Skeletal muscle satellite cell (primary cell): Measurements from ENCODE around the gene KRI1.
A peak's percentile ranks its signal among the peaks of the same experiment; 100 is the strongest.
"Not testable (repeated sequence)": the region's sequence is repeated elsewhere in the genome, so short reads cannot be mapped to it uniquely, and the experiment has no call there.

Experiments used
- H3K27me3 ChIP-seq: 2 replicates; pipeline ENCODE4 v1.7.0; 2013; ENCODE audit warnings: low read length; ENCODE audit not compliant: control insufficient read depth, insufficient read depth
- H3K36me3 ChIP-seq: 2 replicates; pipeline ENCODE4 v1.7.0; 2013; ENCODE audit warnings: mild to moderate bottlenecking, control low read depth, low read length; ENCODE audit not compliant: insufficient read depth
- H3K4me1 ChIP-seq: 2 replicates; pipeline ENCODE4 v1.7.0; 2013; ENCODE audit warnings: low read length; ENCODE audit not compliant: control insufficient read depth, insufficient read depth
- H3K4me2 ChIP-seq: 2 replicates; pipeline ENCODE4 v1.7.0; 2013; ENCODE audit warnings: mild to moderate bottlenecking, low read length
- H3K4me3 ChIP-seq: 2 replicates; pipeline ENCODE4 v1.7.0; 2013; ENCODE audit warnings: low read length
- H3K9ac ChIP-seq: 2 replicates; pipeline ENCODE4 v1.7.0; 2013; ENCODE audit warnings: mild to moderate bottlenecking, low read depth, low read length, moderate library complexity
- H3K9me3 ChIP-seq: replicated peaks from 2 replicates; pipeline ENCODE4 v1.7.0; 2013; ENCODE audit warnings: mild to moderate bottlenecking, control low read depth, low read length

The KRI1 gene

GRCh38 chr19:10593148-10593547 lies 27.3 kb upstream of the KRI1 start:
- H3K9ac ChIP-seq: no peak overlapping the region
- H3K4me1 ChIP-seq: no peaks in the 10 kb centered on the region
- no peak overlapping the region for H3K4me2 ChIP-seq
- H3K9me3 ChIP-seq: no peaks in the 10 kb centered on the region
- no peaks in the 10 kb centered on the region for H3K36me3 ChIP-seq
- no peak overlapping the region for H3K4me3 ChIP-seq
- peaks cover 5% of the 10 kb centered on the region for H3K27me3 ChIP-seq

DNA sequence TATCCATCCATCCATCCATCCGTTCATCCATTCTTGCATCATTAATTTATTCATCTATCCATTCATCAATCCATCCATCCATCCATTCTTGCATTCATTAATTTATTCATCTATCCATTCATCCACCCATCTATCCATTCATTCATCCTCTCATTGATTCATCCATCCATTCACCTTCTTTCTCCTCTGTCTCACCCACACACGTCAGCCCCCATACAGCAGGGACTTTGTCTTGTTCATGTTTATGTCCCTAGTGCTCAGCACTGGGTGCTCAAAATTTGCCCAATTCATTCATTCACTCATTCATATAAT lies 22.0 kb upstream of the KRI1 start:
- H3K9ac ChIP-seq: no peak overlapping the region
- H3K4me2 ChIP-seq: no peak overlapping the region
- peaks cover 29% of the 10 kb centered on the region for H3K27me3 ChIP-seq
- no peak overlapping the region for H3K4me3 ChIP-seq
- no peaks in the 10 kb centered on the region for H3K4me1 ChIP-seq
- no peaks in the 10 kb centered on the region for H3K9me3 ChIP-seq
- H3K36me3 ChIP-seq: no peaks in the 10 kb centered on the region

DNA sequence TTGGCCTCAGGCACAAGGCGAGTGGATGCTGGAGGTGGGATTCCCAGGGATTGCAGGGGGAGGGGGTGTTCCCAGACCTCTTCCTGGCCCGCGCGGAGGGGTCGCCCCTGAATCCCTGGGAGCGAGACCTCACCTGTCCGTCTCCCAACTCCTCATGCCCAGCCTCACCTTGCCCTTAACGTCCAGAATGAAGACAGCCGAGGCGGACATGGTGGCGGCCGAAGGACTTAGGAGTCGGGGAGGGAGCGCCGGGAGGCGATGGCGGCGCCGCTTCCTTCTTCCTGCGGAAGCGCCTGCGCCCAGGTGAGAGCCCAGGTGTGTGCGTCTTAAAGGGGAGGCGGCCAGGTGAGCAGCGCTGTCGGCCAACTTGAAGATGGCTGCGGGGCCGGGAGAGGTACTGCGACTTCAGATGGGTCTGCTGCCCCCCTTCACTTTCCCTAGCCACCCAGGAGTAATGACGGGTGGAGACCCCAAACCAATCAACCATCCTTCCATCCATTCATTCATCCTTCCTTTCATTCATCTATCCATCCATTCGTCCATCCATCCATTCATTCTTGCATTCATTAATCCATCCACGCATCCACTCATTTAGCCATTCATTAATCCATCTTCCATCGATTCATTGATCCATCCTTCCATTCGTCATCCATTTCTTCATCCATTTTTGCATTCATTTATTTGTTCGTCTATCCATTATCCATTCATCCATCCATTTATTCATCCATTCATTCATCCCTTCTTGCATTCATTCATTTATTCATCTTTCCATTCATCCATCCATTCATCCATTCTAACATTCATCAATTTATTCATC lies 21.4 kb upstream of the KRI1 start, which contains the start of gene AP1M2:
TSS of gene AP1M2 (minus strand) at position 291 of the 817 bp plus-strand sequence. CDS start at position 210, 81 bp downstream.
- Histone ChIP-seq H3K9ac (no peak within 1 kb of the TSS), H3K9me3 (no peaks in the 10 kb centered on the region), H3K4me1 (no peaks in the 10 kb centered on the region), H3K4me3 (no peak within 1 kb of the TSS), H3K27me3 (peaks cover 29% of the 10 kb centered on the region), H3K4me2 (no peak within 1 kb of the TSS), H3K36me3 (no peaks in the 10 kb centered on the region)

DNA sequence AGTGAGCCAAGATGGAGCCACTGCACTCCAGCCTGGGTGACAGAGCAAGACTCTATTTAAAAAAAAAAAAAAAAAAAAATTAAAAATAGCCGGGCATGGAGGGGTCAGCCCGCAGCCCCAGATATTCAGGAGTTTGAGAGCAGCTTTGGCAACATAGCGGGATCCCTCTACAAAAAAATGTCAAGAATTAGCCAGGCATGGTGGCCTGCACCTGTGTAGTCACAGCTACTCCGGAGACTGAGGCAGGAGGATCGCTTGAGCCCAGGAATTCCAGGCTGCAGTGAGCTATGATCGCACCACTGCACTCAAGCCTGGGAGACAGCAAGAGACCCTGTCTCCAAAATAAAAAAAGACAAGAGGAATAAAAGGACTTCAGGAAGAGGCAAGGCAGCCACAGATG lies 20.6 kb upstream of the KRI1 start:
- Histone ChIP-seq H3K27me3 (peaks cover 29% of the 10 kb centered on the region), H3K36me3 (no peaks in the 10 kb centered on the region), H3K9me3 (no peaks in the 10 kb centered on the region), H3K4me3 (no peak overlapping the region), H3K4me2 (no peak overlapping the region), H3K4me1 (no peaks in the 10 kb centered on the region), H3K9ac (no peak overlapping the region)

DNA sequence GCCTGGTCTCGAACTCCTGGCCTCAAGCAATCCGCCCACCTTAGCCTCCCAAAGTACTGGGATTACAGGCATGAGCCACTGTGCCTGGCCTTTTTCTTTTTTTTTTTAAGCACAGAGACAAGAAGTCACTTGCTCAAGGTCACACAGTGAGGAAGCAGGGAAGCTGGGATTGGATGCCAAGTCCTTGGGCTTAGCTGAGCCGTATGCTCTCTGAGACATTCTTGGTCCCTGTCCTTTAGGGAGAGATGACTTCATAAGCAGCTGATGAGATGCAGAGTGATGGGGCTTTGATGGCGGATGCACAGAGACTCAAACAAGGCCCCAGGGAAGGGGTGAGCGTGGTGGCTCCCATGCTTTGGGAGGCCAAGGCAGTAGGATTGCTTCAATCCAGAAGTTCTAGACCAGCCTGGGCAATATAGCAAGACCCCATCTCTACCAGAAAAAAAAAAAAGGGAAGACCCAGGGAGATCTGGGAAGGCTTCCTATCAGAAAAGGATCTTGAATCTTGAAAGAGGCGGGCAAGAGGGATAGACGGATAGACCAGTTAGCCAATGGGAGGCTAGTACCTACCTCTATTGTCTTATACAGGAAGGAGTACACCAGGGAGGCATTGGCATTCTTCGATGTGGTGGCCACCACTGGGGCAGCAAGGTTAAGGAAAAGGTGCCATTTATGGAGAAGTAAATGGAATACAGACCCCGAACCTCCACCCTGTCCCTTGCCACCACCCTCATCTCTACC lies 17.4 kb upstream of the KRI1 start:
- Histone ChIP-seq H3K9ac (no peak overlapping the region), H3K4me3 (no peak overlapping the region), H3K27me3 (peaks cover 27% of the 10 kb centered on the region), H3K4me1 (peaks cover 3% of the 10 kb centered on the region), H3K4me2 (no peak overlapping the region), H3K9me3 (no peaks in the 10 kb centered on the region), H3K36me3 (no peaks in the 10 kb centered on the region)

GRCh38 chr19:10582091-10582490 lies 16.3 kb upstream of the KRI1 start:
- Histone ChIP-seq H3K4me2 (no peak overlapping the region), H3K4me1 (peaks cover 7% of the 10 kb centered on the region), H3K9ac (no peak overlapping the region), H3K4me3 (no peak overlapping the region), H3K36me3 (no peaks in the 10 kb centered on the region), H3K9me3 (no peaks in the 10 kb centered on the region), H3K27me3 (peaks cover 18% of the 10 kb centered on the region)

- no peaks in the 10 kb centered on the region for H3K36me3 ChIP-seq
- no peak overlapping the region for H3K9ac ChIP-seq
- H3K4me1 ChIP-seq: peaks cover 11% of the 10 kb centered on the region
- H3K27me3 ChIP-seq: peaks cover 10% of the 10 kb centered on the region
- no peaks in the 10 kb centered on the region for H3K9me3 ChIP-seq
- peak overlapping the region; percentile 57 for H3K4me3 ChIP-seq
- H3K4me2 ChIP-seq: peak overlapping the region; percentile 75
These were observed 15.3 kb upstream of the KRI1 start for GRCh38 chr19:10580979-10581631.

DNA sequence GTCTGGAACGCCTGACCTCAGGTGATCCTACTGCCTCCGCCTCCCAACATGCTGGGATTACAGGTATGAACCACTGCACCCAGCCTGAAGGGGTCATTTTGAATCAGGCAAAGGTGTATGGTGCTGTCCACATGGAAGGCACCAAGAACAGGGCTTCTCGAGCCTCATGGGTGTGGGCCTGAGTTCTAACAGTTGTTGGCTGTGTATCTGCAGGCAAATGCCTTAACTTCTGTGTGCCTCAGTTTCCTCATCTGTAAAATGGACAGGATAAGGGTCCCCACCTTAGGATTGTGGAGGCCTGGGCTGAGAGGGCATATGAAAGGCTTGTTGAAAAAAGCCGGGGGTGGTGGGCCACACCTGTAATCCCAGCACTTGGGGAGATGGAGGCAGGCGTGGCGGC lies 12.1 kb upstream of the KRI1 start:
- Histone ChIP-seq H3K9me3 (no peaks in the 10 kb centered on the region), H3K4me2 (no peak overlapping the region), H3K27me3 (no peaks in the 10 kb centered on the region), H3K9ac (no peak overlapping the region), H3K4me3 (no peak overlapping the region), H3K36me3 (no peaks in the 10 kb centered on the region), H3K4me1 (peaks cover 11% of the 10 kb centered on the region)

GRCh38 chr19:10575011-10575716 lies 9.4 kb upstream of the KRI1 start:
- peaks cover 8% of the 10 kb centered on the region for H3K4me1 ChIP-seq
- no peak overlapping the region for H3K4me2 ChIP-seq
- H3K36me3 ChIP-seq: no peaks in the 10 kb centered on the region
- no peak overlapping the region for H3K4me3 ChIP-seq
- no peaks in the 10 kb centered on the region for H3K27me3 ChIP-seq
- H3K9ac ChIP-seq: no peak overlapping the region
- no peaks in the 10 kb centered on the region for H3K9me3 ChIP-seq

DNA sequence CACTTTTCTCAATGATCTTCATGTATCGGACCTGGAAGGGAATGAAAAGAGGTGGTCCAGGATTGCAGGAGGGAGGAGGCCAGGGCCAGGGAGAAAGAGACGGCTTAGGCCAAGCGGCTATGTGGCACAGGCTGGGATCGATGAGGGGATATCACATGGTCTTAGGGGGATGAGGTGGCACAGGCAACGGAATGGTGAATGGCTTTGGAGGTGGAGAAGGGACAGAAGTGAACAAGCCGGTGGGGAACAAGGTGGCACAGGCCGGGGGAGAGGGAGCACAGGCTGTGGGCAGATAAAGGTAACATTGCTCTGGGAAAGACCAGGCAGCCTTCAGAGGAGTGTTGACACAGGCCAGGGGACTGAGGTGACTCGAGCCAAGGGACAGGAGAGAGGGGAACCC lies 8.7 kb upstream of the KRI1 start:
- peaks cover 9% of the 10 kb centered on the region for H3K4me1 ChIP-seq
- no peaks in the 10 kb centered on the region for H3K36me3 ChIP-seq
- no peak overlapping the region for H3K4me2 ChIP-seq
- H3K9ac ChIP-seq: no peak overlapping the region
- H3K4me3 ChIP-seq: no peak overlapping the region
- no peaks in the 10 kb centered on the region for H3K27me3 ChIP-seq
- H3K9me3 ChIP-seq: no peaks in the 10 kb centered on the region

GRCh38 chr19:10573793-10574192 lies 8.0 kb upstream of the KRI1 start:
- H3K9me3 ChIP-seq, H3K27me3 ChIP-seq, H3K4me2 ChIP-seq, H3K9ac ChIP-seq, H3K4me3 ChIP-seq, H3K36me3 ChIP-seq: not testable (repeated sequence)
- peaks cover 11% of the 10 kb centered on the region for H3K4me1 ChIP-seq
